DND-41 (cell line): ENCODE data around the gene NTSR2.

ENCODE experiments used
- CTCF ChIP-seq: IDR thresholded peaks from 2 replicates; pipeline ENCODE4 v1.5.1; 2012; ENCODE audit warnings: borderline replicate concordance, low read length, moderate library complexity, mild to moderate bottlenecking; ENCODE audit not compliant: poor library complexity, severe bottlenecking; ENCODE audit errors: extremely low read depth
- EZH2 ChIP-seq: IDR thresholded peaks from 3 replicates; pipeline ENCODE4 v1.6.1; 2012; ENCODE audit warnings: borderline replicate concordance, low read depth, mild to moderate bottlenecking, moderate library complexity, low read length, inconsistent platforms; ENCODE audit not compliant: severe bottlenecking

- no peak for TF ChIP-seq CTCF
- TF ChIP-seq EZH2: no peak
Observed at GRCh38 chr2:11646530-11646929, 23.5 kb downstream of the NTSR2 start.
